ENCODE data around the gene CIAO1. TPM values are rescaled to one million over a fixed set of nuclear protein-coding genes. Genes with fewer than 3 reads are reported as not detected.
A peak's percentile ranks its signal among the peaks of the same experiment; 100 is the strongest.

The CIAO1 gene
- total RNA-seq, 1 donor from 2014 or later = 63.7 TPM

- peaks cover 6% of the 10 kb centered on the region for H3K27me3 Mint-ChIP-seq (ENCODE audit: unreplicated experiment)
- no peaks in the 10 kb centered on the region for H3K9me3 Mint-ChIP-seq (ENCODE audit: unreplicated experiment)
- H3K4me1 Mint-ChIP-seq (ENCODE audit: unreplicated experiment) = peaks cover 26% of the 10 kb centered on the region
- no peak for TF ChIP-seq CTCF (IDR thresholded peaks at IDR 0.05; ENCODE audit: unreplicated experiment)
- H3K27ac Mint-ChIP-seq (ENCODE audit: unreplicated experiment) = peak overlapping the region; percentile 93
- H3K4me3 Mint-ChIP-seq (ENCODE audit: unreplicated experiment) = peak overlapping the region; percentile 99
- DNase-seq (ENCODE audit: low spot score) = no peak
- H3K36me3 Mint-ChIP-seq (ENCODE audit: low read depth, unreplicated experiment) = peaks cover 25% of the 10 kb centered on the region
Measured at GRCh38 chr2:96306370-96306769, 40.3 kb downstream of the CIAO1 start.

- Mint-ChIP-seq H3K9me3 (ENCODE audit: unreplicated experiment) (no peaks in the 10 kb centered on the region), H3K36me3 (ENCODE audit: low read depth, unreplicated experiment) (peaks cover 7% of the 10 kb centered on the region), H3K4me1 (ENCODE audit: unreplicated experiment) (peaks cover 22% of the 10 kb centered on the region), H3K27ac (ENCODE audit: unreplicated experiment) (no peak overlapping the region), H3K4me3 (ENCODE audit: unreplicated experiment) (no peak overlapping the region), H3K27me3 (ENCODE audit: unreplicated experiment) (peaks cover 6% of the 10 kb centered on the region)
- TF ChIP-seq CTCF (IDR thresholded peaks at IDR 0.05; ENCODE audit: unreplicated experiment) = no peak
- no peak for DNase-seq (ENCODE audit: low spot score)
Measured at GRCh38 chr2:96308248-96308647, 42.2 kb downstream of the CIAO1 start.

GRCh38 chr2:96315005-96315399, 49.0 kb downstream of the CIAO1 start:
- Mint-ChIP-seq H3K4me3 (ENCODE audit: unreplicated experiment) (no peak overlapping the region), H3K9me3 (ENCODE audit: unreplicated experiment) (no peaks in the 10 kb centered on the region), H3K4me1 (ENCODE audit: unreplicated experiment) (peaks cover 4% of the 10 kb centered on the region), H3K36me3 (ENCODE audit: low read depth, unreplicated experiment) (no peaks in the 10 kb centered on the region), H3K27ac (ENCODE audit: unreplicated experiment) (peak overlapping the region; percentile 52), H3K27me3 (ENCODE audit: unreplicated experiment) (peaks cover 4% of the 10 kb centered on the region)
- no peak for DNase-seq (ENCODE audit: low spot score)
- no peak for TF ChIP-seq CTCF (IDR thresholded peaks at IDR 0.05; ENCODE audit: unreplicated experiment)

- H3K4me1 Mint-ChIP-seq (ENCODE audit: unreplicated experiment) = peaks cover 4% of the 10 kb centered on the region
- TF ChIP-seq CTCF (IDR thresholded peaks at IDR 0.05; ENCODE audit: unreplicated experiment) = no peak
- H3K9me3 Mint-ChIP-seq (ENCODE audit: unreplicated experiment) = no peaks in the 10 kb centered on the region
- peak overlapping the region; percentile 52 for H3K27ac Mint-ChIP-seq (ENCODE audit: unreplicated experiment)
- H3K4me3 Mint-ChIP-seq (ENCODE audit: unreplicated experiment) = no peak overlapping the region
- DNase-seq (ENCODE audit: low spot score) = no peak
- no peaks in the 10 kb centered on the region for H3K36me3 Mint-ChIP-seq (ENCODE audit: low read depth, unreplicated experiment)
- peaks cover 2% of the 10 kb centered on the region for H3K27me3 Mint-ChIP-seq (ENCODE audit: unreplicated experiment)
Measured at GRCh38 chr2:96315400-96316071, 49.5 kb downstream of the CIAO1 start.

GRCh38 chr2:96316999-96317398, 51.0 kb downstream of the CIAO1 start:
- H3K4me1 Mint-ChIP-seq (ENCODE audit: unreplicated experiment) = peaks cover 4% of the 10 kb centered on the region
- H3K9me3 Mint-ChIP-seq (ENCODE audit: unreplicated experiment) = no peaks in the 10 kb centered on the region
- no peak for DNase-seq (ENCODE audit: low spot score)
- no peak overlapping the region for H3K4me3 Mint-ChIP-seq (ENCODE audit: unreplicated experiment)
- no peaks in the 10 kb centered on the region for H3K36me3 Mint-ChIP-seq (ENCODE audit: low read depth, unreplicated experiment)
- TF ChIP-seq CTCF (IDR thresholded peaks at IDR 0.05; ENCODE audit: unreplicated experiment) = no peak
- peaks cover 3% of the 10 kb centered on the region for H3K27me3 Mint-ChIP-seq (ENCODE audit: unreplicated experiment)
- no peak overlapping the region for H3K27ac Mint-ChIP-seq (ENCODE audit: unreplicated experiment)

All from endothelial cell (in vitro differentiated cells).